Gastroesophageal sphincter (tissue), 4 donors: ENCODE results near the gene MOG. TPM values are rescaled to one million over a fixed set of nuclear protein-coding genes. Genes with fewer than 3 reads are reported as not detected.
A peak's percentile ranks its signal among the peaks of the same experiment; 100 is the strongest.

Source experiments
- ATAC-seq: fragments of 150-250 bp; one replicate; pipeline ENCODE4 v1.9.1; 2016; ENCODE audit warnings: mild to moderate bottlenecking, moderate library complexity
- H3K27ac ChIP-seq, 4 donors: fragments of 200-600 bp; sonication (generic) in 3 of 4; 1 replicate in 3 of 4; 2 replicates in 1 of 4; pipeline ENCODE4 v1.5.1; 2016 to 2019
- H3K27me3 ChIP-seq: fragments of 200-600 bp; sonication (generic); one replicate; pipeline ENCODE4 v1.5.1; 2019
- H3K36me3 ChIP-seq, 2 donors: fragments of 200-600 bp; sonication (generic); one replicate each; pipeline ENCODE4 v1.5.1; 2019; ENCODE audit warnings: control low read depth in 1 of 2
- H3K4me1 ChIP-seq, 3 donors: fragments of 200-600 bp; sonication (generic); 1 replicate in 2 of 3; 2 replicates in 1 of 3; pipeline ENCODE4 v1.5.1; 2016 to 2019; ENCODE audit warnings: control low read depth in 2 of 3
- H3K4me3 ChIP-seq, 2 donors: fragments of 200-600 bp; sonication (generic); one replicate each; pipeline ENCODE4 v1.5.1; 2019; ENCODE audit warnings: mild to moderate bottlenecking in 1 of 2, moderate library complexity in 1 of 2
- H3K9me3 ChIP-seq, 3 donors: fragments of 200-600 bp; sonication (generic); one replicate each; pipeline ENCODE4 v1.5.1; 2017 to 2019; ENCODE audit warnings: control low read depth in 2 of 3
- CTCF ChIP-seq, 4 experiments: fragments of 200-600 bp in 2 of 4; fragments of 450-650 bp in 2 of 4; sonication (generic) in 1 of 4; IDR thresholded peaks; one replicate each; pipeline ENCODE4 v1.5.1; 2017 to 2019; ENCODE audit warnings: antibody characterized with exemption in 4 of 4, mild to moderate bottlenecking in 2 of 4, moderate library complexity in 2 of 4
- EP300 ChIP-seq: sonication (generic); formaldehyde crosslinking; IDR thresholded peaks from one replicate; pipeline ENCODE4 v1.6.1; 2017; ENCODE audit warnings: antibody characterized with exemption, mild to moderate bottlenecking
- POLR2A ChIP-seq, 2 donors: fragments of 450-650 bp; IDR thresholded peaks; one replicate each; pipeline ENCODE4 v1.6.1; 2017; ENCODE audit warnings: antibody characterized with exemption in 2 of 2, mild to moderate bottlenecking in 2 of 2, moderate library complexity in 1 of 2
- POLR2AphosphoS5 ChIP-seq: sonication (generic); formaldehyde crosslinking; IDR thresholded peaks from one replicate; pipeline ENCODE4 v1.6.1; 2017; ENCODE audit warnings: antibody characterized with exemption
- WGBS, 2 donors: methylation state at CpG; one replicate each; pipeline ENCODE4 v1.1.5; 2018; ENCODE audit warnings: low coverage in 1 of 2; 5-methylcytosine and 5-hydroxymethylcytosine counted together
- total RNA-seq, 4 donors: library from RNA; depleted of rRNA; stranded (reverse); fragments of >200 nt; gene quantifications; one replicate each; pipeline ENCODE4 v1.1.0, GENCODE V29; 2016

Gene MOG
- total RNA-seq, 4 donors from 2014 or later: not detected

GRCh38 chr6:29641430-29642148 lies 15.3 kb upstream of the MOG start:
- WGBS, 2 donors: 31 to 36% methylated on average over 2 to 3 of the region's 3 CpGs
- TF ChIP-seq POLR2A (IDR thresholded peaks at IDR 0.05): no peak
- TF ChIP-seq CTCF (IDR thresholded peaks at IDR 0.05): no peak
- Histone ChIP-seq H3K4me3 (no peak overlapping the region), H3K9me3 (no peaks in the 10 kb centered on the region), H3K4me1 (no peaks in the 10 kb centered on the region), H3K27me3 (no peaks in the 10 kb centered on the region), H3K36me3 (no peaks in the 10 kb centered on the region), H3K27ac (no peak overlapping the region)
- ATAC-seq: no peak

GRCh38 chr6:29647927-29648642 lies 8.8 kb upstream of the MOG start:
- no peaks in the 10 kb centered on the region for H3K9me3 ChIP-seq
- H3K27me3 ChIP-seq: no peaks in the 10 kb centered on the region
- no peak overlapping the region for H3K27ac ChIP-seq
- no peak for ATAC-seq
- TF ChIP-seq EP300 (no peak), POLR2A (IDR thresholded peaks at IDR 0.05) (no peak), CTCF (IDR thresholded peaks at IDR 0.05) (peak; percentile 9 to 52 (median 46)), POLR2AphosphoS5 (no peak)
- no peak overlapping the region for H3K4me3 ChIP-seq
- H3K36me3 ChIP-seq: no peaks in the 10 kb centered on the region
- 86 to 92% methylated on average over 8 to 21 of the region's 23 CpGs for WGBS, 2 donors
- H3K4me1 ChIP-seq: peaks cover 0 to 16% (median 4%) of the 10 kb centered on the region in 3 donors

- Histone ChIP-seq H3K4me1 (peaks cover 0 to 33% (median 4%) of the 10 kb centered on the region in 3 donors), H3K9me3 (no peaks in the 10 kb centered on the region), H3K27me3 (no peaks in the 10 kb centered on the region), H3K4me3 (peak overlapping the region; percentile 49 to 60), H3K27ac (peak overlapping the region; percentile 93 to 97 (median 94)), H3K36me3 (no peaks in the 10 kb centered on the region)
- 5 to 7% methylated on average over 28 to 30 of the region's 33 CpGs for WGBS, 2 donors
- peak; percentile 99 for ATAC-seq
- TF ChIP-seq EP300 (no peak), POLR2AphosphoS5 (peak; percentile 78), CTCF (IDR thresholded peaks at IDR 0.05) (peak; percentile 87 to 95 (median 92)), POLR2A (IDR thresholded peaks at IDR 0.05) (peak; percentile 40 to 65)
Measured at GRCh38 chr6:29649701-29650673, 6.9 kb upstream of the MOG start.

GRCh38 chr6:29651413-29652197 lies 5.3 kb upstream of the MOG start:
- 61 to 73% methylated on average over 6 of the region's 8 CpGs for WGBS, 2 donors
- Histone ChIP-seq H3K4me1 (peaks cover 3 to 49% (median 12%) of the 10 kb centered on the region in 3 donors), H3K36me3 (no peaks in the 10 kb centered on the region), H3K4me3 (no peak overlapping the region), H3K27me3 (no peaks in the 10 kb centered on the region), H3K27ac (no peak overlapping the region), H3K9me3 (no peaks in the 10 kb centered on the region)
- TF ChIP-seq EP300 (no peak), POLR2A (IDR thresholded peaks at IDR 0.05) (no peak), CTCF (IDR thresholded peaks at IDR 0.05) (peak; percentile 40 to 81 (median 65)), POLR2AphosphoS5 (no peak)
- ATAC-seq: no peak
